Astrocyte of the cerebellum (primary cell): ENCODE data around the gene CRKL.
"Not testable (repeated sequence)": the region's sequence is repeated elsewhere in the genome, so short reads cannot be mapped to it uniquely, and the experiment has no call there.

Source experiments
- DNase-seq: peaks from one replicate; pipeline ENCODE4 v3.0.0-alpha.2; 2011; ENCODE audit warnings: low read depth
- H3K4me3 ChIP-seq: 2 replicates; pipeline ENCODE4 v1.5.1; 2011; ENCODE audit warnings: mild to moderate bottlenecking, low read depth, low read length, moderate library complexity
- in situ Hi-C: cut with HindIII; loops from 2 replicates; pipeline ENCODE4 v1.10.0; 2017; ENCODE audit warnings: low sequenced_read_pairs
- TF ChIP-seq, protein P1 (sequence below): IDR thresholded peaks from 2 replicates; pipeline ENCODE4 v1.5.1; 2012; ENCODE audit warnings: low read length, low read depth, moderate library complexity, mild to moderate bottlenecking; ENCODE audit errors: missing control alignments

CRKL gene

DNA sequence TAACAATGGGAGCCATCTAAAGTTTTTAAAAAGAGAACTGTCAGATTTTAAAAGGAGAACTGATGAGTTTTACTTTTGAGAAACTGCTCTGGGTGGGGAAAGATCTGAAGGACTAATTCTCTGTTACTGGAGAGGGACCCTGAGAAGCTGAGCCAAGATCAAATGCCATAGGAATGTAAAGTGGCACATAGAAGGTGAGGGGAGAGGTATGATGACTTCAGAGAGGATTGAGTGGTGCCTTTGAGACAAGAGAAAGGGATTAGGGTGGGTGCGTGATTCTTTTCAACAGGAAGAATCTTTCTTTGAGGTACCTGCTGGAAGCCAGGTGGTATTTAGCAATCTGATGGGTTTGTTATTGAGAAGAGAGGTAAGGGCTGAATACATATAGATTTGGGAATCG, 9.0 kb downstream of the CRKL start:
- no peak overlapping the region for H3K4me3 ChIP-seq
- TF ChIP-seq, protein P1, sequence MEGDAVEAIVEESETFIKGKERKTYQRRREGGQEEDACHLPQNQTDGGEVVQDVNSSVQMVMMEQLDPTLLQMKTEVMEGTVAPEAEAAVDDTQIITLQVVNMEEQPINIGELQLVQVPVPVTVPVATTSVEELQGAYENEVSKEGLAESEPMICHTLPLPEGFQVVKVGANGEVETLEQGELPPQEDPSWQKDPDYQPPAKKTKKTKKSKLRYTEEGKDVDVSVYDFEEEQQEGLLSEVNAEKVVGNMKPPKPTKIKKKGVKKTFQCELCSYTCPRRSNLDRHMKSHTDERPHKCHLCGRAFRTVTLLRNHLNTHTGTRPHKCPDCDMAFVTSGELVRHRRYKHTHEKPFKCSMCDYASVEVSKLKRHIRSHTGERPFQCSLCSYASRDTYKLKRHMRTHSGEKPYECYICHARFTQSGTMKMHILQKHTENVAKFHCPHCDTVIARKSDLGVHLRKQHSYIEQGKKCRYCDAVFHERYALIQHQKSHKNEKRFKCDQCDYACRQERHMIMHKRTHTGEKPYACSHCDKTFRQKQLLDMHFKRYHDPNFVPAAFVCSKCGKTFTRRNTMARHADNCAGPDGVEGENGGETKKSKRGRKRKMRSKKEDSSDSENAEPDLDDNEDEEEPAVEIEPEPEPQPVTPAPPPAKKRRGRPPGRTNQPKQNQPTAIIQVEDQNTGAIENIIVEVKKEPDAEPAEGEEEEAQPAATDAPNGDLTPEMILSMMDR, result no peak
- DNase-seq, result no peak
- in situ Hi-C loops, result no loop called here

DNA sequence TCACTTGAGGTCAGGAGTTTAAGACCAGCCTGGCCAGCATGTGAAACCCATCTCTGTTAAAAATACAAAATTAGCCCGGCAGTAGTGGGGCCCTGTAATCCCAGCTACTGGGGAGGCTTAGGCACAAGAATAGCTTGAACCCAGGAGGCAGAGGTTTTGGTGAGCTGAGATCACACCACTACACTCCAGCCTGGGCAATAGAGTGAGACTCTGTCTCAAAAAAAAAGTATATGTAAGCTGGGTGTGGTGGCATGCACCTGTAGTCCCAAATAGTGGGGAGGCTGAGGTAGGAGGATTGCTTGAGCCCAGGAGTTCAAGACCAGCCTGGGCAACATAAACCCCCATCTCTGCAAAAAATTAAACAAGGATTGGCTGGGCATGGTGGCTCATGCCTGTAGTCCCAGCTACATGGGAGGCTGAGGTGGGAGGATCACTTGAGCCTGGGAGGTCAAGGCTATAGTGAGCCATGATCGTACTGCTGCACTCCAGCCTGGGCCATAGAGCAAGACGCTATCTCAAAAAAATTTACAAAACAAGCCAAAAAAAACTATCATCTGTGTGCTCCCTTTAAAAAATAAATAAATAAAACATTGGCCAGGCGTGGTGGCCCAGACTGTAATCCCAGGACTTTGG, 10.8 kb downstream of the CRKL start:
- H3K4me3 ChIP-seq, result no peak overlapping the region
- TF ChIP-seq, protein P1, result no peak
- in situ Hi-C loops, result no loop called here
- DNase-seq, result no peak

DNA sequence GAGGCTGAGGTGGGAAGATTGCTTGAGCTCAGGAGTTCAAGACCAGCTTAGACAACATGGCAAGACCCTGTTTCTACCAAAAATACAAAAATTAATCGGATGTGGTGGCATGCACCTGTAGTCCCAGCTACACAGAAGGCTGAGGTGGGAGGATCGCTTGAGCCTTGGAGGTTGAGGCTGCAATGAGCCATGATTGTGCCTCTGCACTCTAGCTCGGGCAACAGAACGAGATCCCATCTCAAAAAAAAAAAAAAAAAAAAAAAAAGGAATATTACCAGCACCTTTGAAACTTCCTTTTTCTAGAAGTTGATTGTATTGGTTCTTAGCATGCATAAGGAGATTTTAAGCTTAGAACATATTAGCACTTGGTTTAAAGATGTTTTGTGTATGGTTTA, 11.4 kb downstream of the CRKL start:
- no peak overlapping the region for H3K4me3 ChIP-seq
- DNase-seq, result no peak
- in situ Hi-C loops, result no loop called here
- TF ChIP-seq, protein P1, result no peak

DNA sequence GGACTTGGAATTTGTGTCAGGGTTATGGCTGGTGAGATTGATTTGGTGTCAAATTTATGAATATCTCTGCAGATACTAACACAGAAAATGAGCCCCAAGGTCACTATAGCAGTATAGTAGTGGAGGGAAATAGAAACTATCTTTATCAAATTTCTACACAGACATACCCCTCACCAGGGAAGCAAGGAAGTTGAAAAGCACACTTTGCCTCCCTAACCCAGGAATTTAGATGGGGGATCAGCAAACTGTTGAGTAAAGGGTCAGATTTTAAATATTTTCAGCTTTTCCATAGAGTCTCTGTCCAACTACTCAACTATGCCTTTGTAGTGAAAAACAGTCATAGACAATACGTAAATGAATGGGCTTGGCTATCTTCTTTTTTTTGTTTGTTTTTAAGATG, 12.8 kb downstream of the CRKL start:
- in situ Hi-C loops, result no loop called here
- TF ChIP-seq, protein P1, result no peak
- H3K4me3 ChIP-seq, result no peak overlapping the region
- no peak for DNase-seq

DNA sequence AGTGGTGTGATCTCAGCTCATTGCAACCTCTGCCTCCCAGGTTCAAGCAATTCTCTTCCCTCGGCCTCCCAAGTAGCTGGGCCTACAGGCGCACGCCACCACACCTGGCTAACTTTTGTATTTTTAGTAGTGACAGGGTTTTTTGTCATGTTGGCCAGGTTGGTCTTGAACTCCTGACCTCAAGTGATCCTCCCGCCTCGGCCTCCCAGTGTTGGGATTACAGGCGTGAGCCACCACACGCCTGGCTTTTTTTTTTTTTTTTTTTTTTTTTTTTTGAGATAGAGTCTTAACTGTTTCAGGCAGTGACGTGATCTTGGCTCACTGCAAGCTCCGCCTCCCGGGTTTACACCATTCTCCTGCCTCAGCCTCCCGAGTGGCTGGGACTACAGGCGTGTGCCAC, 13.2 kb downstream of the CRKL start:
- DNase-seq, in situ Hi-C loops, H3K4me3 ChIP-seq: not testable (repeated sequence)

DNA sequence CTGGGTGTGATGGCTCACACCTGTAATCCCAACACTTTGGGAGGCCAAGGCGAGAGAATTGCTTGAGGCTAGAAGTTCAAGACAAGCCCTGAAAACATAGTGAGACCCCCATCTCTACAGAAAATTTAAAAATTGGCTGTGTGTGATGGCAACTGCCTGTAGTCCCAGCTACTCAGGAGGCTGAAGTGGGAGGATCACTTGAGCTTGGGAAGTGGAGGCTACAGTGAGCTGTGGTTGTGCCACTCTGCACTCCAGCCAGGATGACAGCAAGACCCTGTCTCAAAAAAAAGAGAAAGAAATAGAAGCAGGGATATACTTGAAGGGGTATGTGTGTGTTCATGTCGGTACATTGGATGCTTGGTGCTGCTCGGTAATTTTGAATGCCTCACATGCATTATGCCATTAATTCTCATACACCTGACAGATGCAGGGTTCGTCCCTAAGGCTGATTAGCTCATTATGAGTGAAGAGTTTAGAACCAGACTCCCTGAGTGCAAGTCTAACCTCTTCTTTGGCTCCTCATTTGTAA, 14.0 kb downstream of the CRKL start:
- H3K4me3 ChIP-seq, result no peak overlapping the region
- no peak for DNase-seq
- TF ChIP-seq, protein P1, result no peak
- in situ Hi-C loops, result no loop called here

DNA sequence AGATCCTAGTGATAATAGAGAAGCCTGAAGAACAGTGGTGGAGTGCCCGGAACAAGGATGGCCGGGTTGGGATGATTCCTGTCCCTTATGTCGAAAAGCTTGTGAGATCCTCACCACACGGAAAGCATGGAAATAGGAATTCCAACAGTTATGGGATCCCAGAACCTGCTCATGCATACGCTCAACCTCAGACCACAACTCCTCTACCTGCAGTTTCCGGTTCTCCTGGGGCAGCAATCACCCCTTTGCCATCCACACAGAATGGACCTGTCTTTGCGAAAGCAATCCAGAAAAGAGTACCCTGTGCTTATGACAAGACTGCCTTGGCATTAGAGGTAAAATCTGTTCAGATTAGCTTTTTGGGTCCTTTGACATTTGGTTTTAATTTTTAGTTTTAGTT, 16.7 kb downstream of the CRKL start:
- TF ChIP-seq, protein P1, result no peak
- in situ Hi-C loops, result no loop called here
- DNase-seq, result no peak
- no peak overlapping the region for H3K4me3 ChIP-seq

DNA sequence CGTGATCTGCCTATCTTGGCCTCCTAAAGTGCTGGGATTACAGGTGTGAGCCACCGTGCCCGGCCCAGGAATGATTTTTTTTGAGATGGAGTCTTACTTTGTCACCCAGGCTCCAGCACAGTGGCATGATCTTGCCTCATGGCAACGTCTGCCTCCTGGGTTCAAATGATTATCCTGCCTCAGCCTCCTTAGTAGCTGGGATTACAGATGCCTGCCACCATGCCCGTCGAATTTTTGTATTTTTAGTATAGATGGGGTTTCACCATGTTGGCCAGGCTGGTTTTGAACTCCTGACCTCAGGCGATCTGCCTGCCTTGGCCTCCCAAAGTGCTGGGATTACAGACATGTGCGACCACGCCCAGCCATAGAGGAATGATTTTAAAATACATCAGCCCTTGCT, 17.8 kb downstream of the CRKL start:
- H3K4me3 ChIP-seq, in situ Hi-C loops: not testable (repeated sequence)

DNA sequence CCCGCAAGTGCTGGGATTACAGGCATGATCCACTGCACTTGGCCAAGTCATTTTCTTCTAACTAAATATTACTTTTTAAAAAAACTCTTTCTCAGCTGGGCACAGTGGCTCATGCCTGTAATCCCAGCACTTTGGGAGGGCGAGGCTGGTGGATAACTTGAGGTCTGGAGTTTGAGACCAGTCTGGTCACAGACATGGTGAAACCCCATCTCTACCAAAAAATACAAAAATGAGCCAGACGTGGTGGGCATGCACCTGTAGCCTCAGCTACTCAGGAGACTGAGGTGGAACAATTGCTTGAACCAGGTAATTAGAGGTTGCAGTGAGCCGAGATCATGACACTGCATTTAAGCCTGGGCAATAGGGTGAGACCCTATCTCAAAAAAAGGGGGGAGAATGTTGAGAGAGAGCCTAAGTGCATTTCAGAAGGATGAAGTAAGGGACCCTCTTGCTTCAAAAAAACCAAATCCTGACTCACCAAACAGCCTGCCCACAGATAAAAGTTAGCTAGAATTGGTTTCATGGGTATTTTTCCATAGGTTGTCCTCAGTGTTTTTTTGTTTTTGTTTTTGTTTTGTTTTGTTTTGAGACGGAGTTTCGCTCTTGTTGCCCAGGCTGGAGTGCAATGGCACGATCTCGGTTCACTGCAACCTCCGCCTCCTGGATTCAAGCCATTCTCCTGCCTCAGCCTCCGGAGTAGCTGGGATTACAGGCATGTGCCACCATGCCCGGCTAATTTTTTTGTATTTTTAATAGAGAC, 18.8 kb downstream of the CRKL start:
- in situ Hi-C loops, H3K4me3 ChIP-seq, DNase-seq: not testable (repeated sequence)

More for the DNA sequence above, 17.8 kb downstream of the CRKL start:
- DNase-seq, result not testable (repeated sequence)
